Tibial nerve (tissue), 4 donors: ENCODE data around the gene SYNGAP1. TPM values are rescaled to one million over a fixed set of nuclear protein-coding genes. Genes with fewer than 3 reads are reported as not detected.
"Not testable (repeated sequence)": the region's sequence is repeated elsewhere in the genome, so short reads cannot be mapped to it uniquely, and the experiment has no call there.

Source experiments
- DNase-seq, 2 donors: peaks; one replicate each; pipeline ENCODE4 v3.0.0-alpha.2; 2019; ENCODE audit warnings: low spot score in 2 of 2
- H3K27ac ChIP-seq, 4 donors: fragments of 200-600 bp; sonication (generic) in 3 of 4; one replicate each; pipeline ENCODE4 v1.5.1; 2017 to 2019; ENCODE audit warnings: mild to moderate bottlenecking in 1 of 4
- H3K27me3 ChIP-seq, 2 donors: fragments of 200-600 bp; sonication (generic) in 1 of 2; one replicate each; pipeline versions ENCODE4 v1.5.1 to v1.6.0; 2017 to 2019
- H3K36me3 ChIP-seq, 3 donors: fragments of 200-600 bp; sonication (generic); one replicate each; pipeline ENCODE4 v1.5.1; 2018 to 2019
- H3K4me1 ChIP-seq, 4 donors: fragments of 200-600 bp; sonication (generic) in 3 of 4; one replicate each; pipeline ENCODE4 v1.5.1; 2017 to 2019
- H3K4me3 ChIP-seq, 4 donors: fragments of 200-600 bp; sonication (generic) in 3 of 4; one replicate each; pipeline ENCODE4 v1.5.1; 2017 to 2019; ENCODE audit warnings: mild to moderate bottlenecking in 1 of 4, moderate library complexity in 1 of 4
- H3K9me3 ChIP-seq, 4 donors: fragments of 200-600 bp; sonication (generic) in 3 of 4; one replicate each; pipeline ENCODE4 v1.5.1; 2017 to 2019
- CTCF ChIP-seq, 5 experiments: fragments of 200-600 bp in 3 of 5; fragments of 450-650 bp in 2 of 5; sonication (generic) in 3 of 5; IDR thresholded peaks; one replicate each; pipeline ENCODE4 v1.5.1; 2016 to 2019; ENCODE audit warnings: antibody characterized with exemption in 5 of 5, mild to moderate bottlenecking in 3 of 5, moderate library complexity in 2 of 5
- EP300 ChIP-seq, 2 donors: sonication (generic); formaldehyde crosslinking; IDR thresholded peaks; one replicate each; pipeline ENCODE4 v1.6.1; 2017; ENCODE audit warnings: antibody characterized with exemption in 2 of 2, mild to moderate bottlenecking in 1 of 2
- POLR2A ChIP-seq, 2 donors: fragments of 450-650 bp; IDR thresholded peaks; one replicate each; pipeline ENCODE4 v1.6.1; 2017; ENCODE audit warnings: antibody characterized with exemption in 2 of 2, mild to moderate bottlenecking in 2 of 2, moderate library complexity in 2 of 2
- WGBS, 2 donors: methylation state at CpG; one replicate each; pipeline ENCODE4 v1.1.5; 2018; 5-methylcytosine and 5-hydroxymethylcytosine counted together
- total RNA-seq, 4 donors: library from RNA; depleted of rRNA; stranded (reverse); fragments of >200 nt; gene quantifications; one replicate each; pipeline ENCODE4 v1.1.0, GENCODE V29; 2016

SYNGAP1 gene
- 10 to 100 TPM; 13.0 to 29.7 (median 19.2) TPM for total RNA-seq

- 3 to 4% methylated on average over 21 to 22 of the region's 22 CpGs for WGBS, 2 donors
- Histone ChIP-seq H3K27ac (peak within 1 kb of the TSS; percentile 97 to 98 (median 97)), H3K4me3 (peak within 1 kb of the TSS; percentile 13 to 51 (median 28)), H3K27me3 (no peaks in the 10 kb centered on the region), H3K4me1 (peaks cover 0 to 59% (median 28%) of the 10 kb centered on the region in 4 donors), H3K9me3 (no peaks in the 10 kb centered on the region), H3K36me3 (peaks cover 0 to 17% (median 2%) of the 10 kb centered on the region in 3 donors)
- TF ChIP-seq CTCF (IDR thresholded peaks at IDR 0.05): no peak
- peak in 1 of 2 donors; percentile 7 for TF ChIP-seq EP300 (IDR thresholded peaks at IDR 0.05)
- TF ChIP-seq POLR2A (IDR thresholded peaks at IDR 0.05): no peak
- DNase-seq: peak; percentile 52 to 65
Measured at GRCh38 chr6:33419580-33420490, at the start of gene SYNGAP1. TSS of gene SYNGAP1 (plus strand) at chr6:33420065. CDS start at chr6:33420265, 200 bp downstream.

- peaks cover 0 to 32% (median 20%) of the 10 kb centered on the region in 4 donors for H3K4me1 ChIP-seq
- not testable (repeated sequence) for H3K27me3 ChIP-seq, DNase-seq, H3K9me3 ChIP-seq, H3K36me3 ChIP-seq, H3K4me3 ChIP-seq, H3K27ac ChIP-seq
- 85 to 86% methylated on average over 8 of the region's 8 CpGs for WGBS, 2 donors
Measured at GRCh38 chr6:33371901-33372300, 48.0 kb upstream of the SYNGAP1 start.

- Histone ChIP-seq H3K4me1 (peaks cover 0 to 38% (median 20%) of the 10 kb centered on the region in 4 donors), H3K27ac (no peak overlapping the region), H3K27me3 (no peaks in the 10 kb centered on the region), H3K36me3 (no peaks in the 10 kb centered on the region), H3K4me3 (no peak overlapping the region), H3K9me3 (no peaks in the 10 kb centered on the region)
- DNase-seq: no peak
- TF ChIP-seq POLR2A (IDR thresholded peaks at IDR 0.05) (no peak), CTCF (IDR thresholded peaks at IDR 0.05) (no peak), EP300 (IDR thresholded peaks at IDR 0.05) (no peak)
- 46 to 54% methylated on average over 5 of the region's 5 CpGs for WGBS, 2 donors
Measured at GRCh38 chr6:33372526-33373123, 47.2 kb upstream of the SYNGAP1 start.

GRCh38 chr6:33373960-33374910 lies 45.6 kb upstream of the SYNGAP1 start:
- Histone ChIP-seq H3K4me1 (peaks cover 0 to 41% (median 20%) of the 10 kb centered on the region in 4 donors), H3K36me3 (no peaks in the 10 kb centered on the region), H3K27ac (peak overlapping the region; percentile 59 to 92 (median 70)), H3K4me3 (no peak overlapping the region), H3K27me3 (no peaks in the 10 kb centered on the region), H3K9me3 (no peaks in the 10 kb centered on the region)
- DNase-seq: no peak
- no peak for TF ChIP-seq CTCF (IDR thresholded peaks at IDR 0.05)
- TF ChIP-seq POLR2A (IDR thresholded peaks at IDR 0.05): no peak
- TF ChIP-seq EP300 (IDR thresholded peaks at IDR 0.05): no peak
- WGBS, 2 donors: 60 to 67% methylated on average over 8 of the region's 8 CpGs

- Histone ChIP-seq H3K4me1 (peaks cover 0 to 41% (median 20%) of the 10 kb centered on the region in 4 donors), H3K9me3 (no peaks in the 10 kb centered on the region), H3K27ac (peak overlapping the region; percentile 59 to 92 (median 70)), H3K27me3 (no peaks in the 10 kb centered on the region), H3K36me3 (no peaks in the 10 kb centered on the region), H3K4me3 (peak overlapping the region in 1 of 4 donors; percentile 17)
- WGBS, 2 donors: 8 to 9% methylated on average over 9 of the region's 9 CpGs
- TF ChIP-seq POLR2A (IDR thresholded peaks at IDR 0.05) (no peak), EP300 (IDR thresholded peaks at IDR 0.05) (peak in 1 of 2 donors; percentile 62), CTCF (IDR thresholded peaks at IDR 0.05) (no peak)
- DNase-seq: peak; percentile 72 to 92
Measured at GRCh38 chr6:33375143-33375671, 44.7 kb upstream of the SYNGAP1 start.
